DOHH2 (cell line): Measurements from ENCODE around the gene ANKRD33B.

Experiments
- CTCF ChIP-seq: fragments of 200-600 bp; sonication (generic); IDR thresholded peaks from one replicate; pipeline ENCODE4 v1.5.1; 2014; ENCODE audit warnings: antibody characterized with exemption, mild to moderate bottlenecking, low read depth, low read length; ENCODE audit not compliant: poor library complexity, severe bottlenecking
- EZH2phosphoT487 ChIP-seq: fragments of 200-600 bp; sonication (generic); IDR thresholded peaks from 2 replicates; pipeline ENCODE4 v1.6.1; 2017; ENCODE audit warnings: borderline replicate concordance, mild to moderate bottlenecking, antibody characterized with exemption, low read length, moderate library complexity, mixed read lengths

GRCh38 chr5:10522224-10522611 lies 41.7 kb upstream of the ANKRD33B start:
- TF ChIP-seq CTCF (no peak), EZH2phosphoT487 (no peak)
